GM18499 (cell line): Measurements from ENCODE around the gene TENM4.

Source experiments
- ATAC-seq: cut with Tn5 transposase; IDR thresholded peaks from one replicate; pipeline ENCODE4 v1.9.1; 2021; ENCODE audit warnings: moderate number of reproducible peaks; ENCODE audit not compliant: insufficient read depth, unreplicated experiment

TENM4 gene

GRCh38 chr11:79265756-79266322 lies 175.0 kb downstream of the TENM4 start:
- no peak for ATAC-seq

GRCh38 chr11:79264284-79264683 lies 176.5 kb downstream of the TENM4 start:
- no peak for ATAC-seq

- ATAC-seq, result no peak
These were observed 177.8 kb downstream of the TENM4 start for GRCh38 chr11:79263001-79263400.

GRCh38 chr11:79262221-79262620 lies 178.6 kb downstream of the TENM4 start:
- no peak for ATAC-seq

DNA sequence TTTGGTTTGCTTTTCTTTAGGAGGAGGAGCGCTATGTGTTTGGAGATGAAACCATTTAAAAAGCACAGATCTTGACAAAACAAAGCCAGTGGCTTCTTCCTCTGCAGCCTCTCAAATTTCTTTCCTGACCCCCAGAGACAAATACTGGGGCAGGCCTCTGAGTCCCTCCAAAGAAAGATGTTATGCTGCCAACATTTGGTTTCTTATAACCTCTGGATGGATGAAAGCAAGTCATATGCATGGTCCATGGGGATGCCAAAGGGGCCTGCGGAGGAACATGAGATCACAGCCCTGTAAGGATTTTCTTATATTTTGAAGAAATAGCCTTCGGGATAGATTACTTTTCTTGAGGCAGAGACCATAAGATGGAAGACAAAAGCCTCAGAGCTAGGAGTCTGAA lies 179.1 kb downstream of the TENM4 start:
- no peak for ATAC-seq

DNA sequence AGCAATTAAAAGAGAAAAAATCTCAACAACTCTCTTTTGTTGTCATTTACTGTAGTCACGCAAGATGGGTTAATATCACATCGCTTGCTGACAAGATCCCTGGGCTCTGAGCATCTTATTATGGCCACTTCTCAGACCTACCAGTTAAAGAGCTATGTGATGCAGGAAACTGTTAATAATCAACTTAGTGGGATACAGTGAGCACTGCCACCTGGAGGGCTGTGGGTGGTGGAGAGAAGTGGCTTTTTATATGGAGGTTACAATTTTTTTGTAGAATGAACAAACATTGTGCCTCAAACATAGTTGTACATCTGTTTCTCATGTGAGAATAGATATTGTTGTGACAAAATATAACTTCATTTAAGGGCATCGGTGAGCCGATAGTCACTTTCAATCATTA lies 181.0 kb downstream of the TENM4 start:
- no peak for ATAC-seq

DNA sequence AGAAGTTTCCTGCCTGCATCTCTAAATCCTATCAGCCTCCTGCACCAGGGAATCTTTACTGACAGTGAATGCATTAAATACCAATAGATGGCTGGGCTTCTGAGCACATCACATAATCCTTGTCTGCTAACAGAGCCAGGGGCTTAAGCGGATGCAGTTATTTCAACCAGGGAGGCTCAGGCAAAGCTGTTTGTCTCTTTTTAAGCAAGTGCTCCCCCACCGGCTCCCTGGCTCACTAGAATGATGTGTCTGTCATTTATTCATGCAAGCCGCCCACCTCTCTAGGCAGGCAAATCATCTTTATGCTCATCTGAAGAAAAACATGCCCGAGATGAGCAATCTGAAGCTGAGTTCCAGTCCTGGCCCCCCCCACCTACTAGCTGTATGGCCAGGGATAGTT lies 182.3 kb downstream of the TENM4 start:
- no peak for ATAC-seq

GRCh38 chr11:79255965-79256364 lies 184.9 kb downstream of the TENM4 start:
- ATAC-seq, result no peak

GRCh38 chr11:79253280-79253679 lies 187.6 kb downstream of the TENM4 start:
- ATAC-seq, result no peak

DNA sequence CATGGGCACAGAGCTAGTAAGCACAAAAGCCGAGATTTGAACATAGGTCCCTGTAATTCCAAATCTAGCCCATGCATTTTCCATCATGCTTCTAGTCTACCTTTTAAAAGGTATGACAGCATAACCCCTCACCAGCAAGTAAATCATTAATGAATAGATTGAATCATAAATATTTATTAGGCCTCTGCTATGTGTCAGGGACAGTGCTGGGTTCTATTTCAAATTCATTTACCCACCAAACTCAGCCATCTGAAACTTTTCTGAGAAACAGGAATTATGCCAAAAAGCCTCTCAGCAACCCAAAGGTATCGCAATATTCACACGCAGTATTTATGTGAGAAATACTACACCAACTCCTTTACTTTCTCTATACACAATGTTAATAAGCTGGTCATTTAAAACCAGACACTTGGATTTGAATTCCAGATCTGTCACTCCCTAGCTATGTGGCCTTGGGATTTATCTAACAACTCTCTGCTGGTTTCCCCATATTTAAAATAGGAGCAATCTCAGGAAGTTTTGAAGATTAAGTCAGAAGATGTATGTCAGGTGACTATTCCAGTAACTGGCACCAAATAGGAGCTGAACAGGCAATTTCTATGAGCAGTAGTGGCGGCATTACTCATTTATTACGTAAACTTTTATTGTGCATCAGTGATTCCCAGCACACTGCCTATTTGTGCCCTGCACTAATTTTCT lies 191.4 kb downstream of the TENM4 start:
- ATAC-seq, result no peak

DNA sequence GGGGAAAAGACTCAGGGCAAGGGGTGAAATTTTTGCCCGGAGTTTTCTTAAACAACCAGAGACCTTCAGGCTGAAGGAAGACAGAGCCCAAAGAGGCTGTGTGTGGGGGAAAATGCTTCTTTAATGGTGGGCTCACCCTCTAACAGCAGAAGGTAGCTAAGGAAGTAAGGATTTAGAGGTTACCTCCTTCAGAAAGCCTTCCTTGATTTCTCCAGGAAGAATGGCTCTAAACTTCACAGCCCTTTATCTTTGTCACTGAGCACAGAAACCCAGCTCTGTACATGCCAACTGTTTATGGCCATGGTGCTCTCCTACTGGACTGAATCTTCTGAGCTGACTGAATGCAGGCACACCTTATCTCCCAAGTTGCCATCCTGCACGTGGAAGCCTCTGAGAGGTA lies 196.0 kb downstream of the TENM4 start:
- ATAC-seq, result no peak

DNA sequence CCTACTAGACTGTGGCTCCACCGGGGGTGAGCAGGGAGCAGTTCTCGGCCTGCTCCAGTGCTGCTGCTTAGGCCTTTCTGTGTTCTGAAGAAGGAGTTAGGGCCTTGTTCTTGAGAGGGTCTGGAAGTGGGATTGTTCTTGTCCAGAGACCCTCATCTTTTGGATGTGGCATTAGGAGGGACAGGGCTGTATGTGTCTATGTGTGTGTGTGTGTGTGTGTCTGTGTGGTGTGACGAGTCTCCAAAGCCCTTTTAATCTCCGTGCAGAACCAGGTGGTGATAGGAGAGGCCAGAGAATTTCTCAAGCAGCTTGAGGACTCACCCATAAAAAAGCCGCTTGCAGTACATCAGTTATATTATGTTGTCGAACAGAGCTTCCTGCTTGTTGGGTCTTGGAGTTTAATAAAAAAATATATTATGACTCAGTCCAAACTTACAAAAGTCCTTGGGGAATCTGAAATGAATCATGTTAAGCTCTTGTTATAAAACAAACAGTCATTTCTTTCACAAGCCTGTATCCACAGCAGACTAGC lies 196.5 kb downstream of the TENM4 start:
- ATAC-seq, result no peak

DNA sequence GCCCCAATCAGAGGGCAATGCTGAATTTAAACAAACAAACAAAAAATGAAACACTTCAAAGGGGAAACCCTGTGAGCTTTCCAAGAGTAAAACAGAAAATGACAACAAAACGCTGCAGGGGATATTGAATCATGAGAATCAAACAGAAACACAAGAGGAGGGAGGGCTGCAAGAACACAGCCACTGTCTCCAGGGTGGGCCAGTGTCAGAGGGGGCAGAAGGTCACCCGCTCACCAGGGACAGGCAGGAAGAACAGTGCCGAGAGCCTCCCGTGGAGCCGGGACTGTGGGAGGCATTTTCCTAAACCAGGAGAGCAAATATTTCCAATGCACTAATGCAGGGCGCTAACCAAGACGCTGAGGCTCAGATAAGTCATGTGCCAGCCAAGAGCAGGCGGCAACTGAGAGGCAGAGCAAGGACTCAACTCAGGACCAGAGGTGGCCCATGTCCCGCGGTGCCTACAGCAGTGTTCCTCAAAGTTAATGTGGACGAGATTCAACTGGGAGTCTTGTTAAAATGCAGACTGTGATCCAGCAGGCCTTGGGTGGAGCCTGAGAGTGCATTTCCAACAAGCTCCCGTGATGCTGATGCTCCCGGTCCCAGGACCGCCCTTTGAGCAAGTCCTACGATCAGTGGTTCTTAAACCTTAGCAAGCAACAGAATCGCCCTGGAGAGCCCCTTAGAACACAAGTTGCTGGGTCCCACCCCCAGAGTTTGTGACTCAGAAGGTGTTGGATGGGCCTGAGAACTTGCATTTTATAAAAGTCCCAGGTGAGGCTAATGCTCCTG lies 197.2 kb downstream of the TENM4 start:
- ATAC-seq, result no peak

DNA sequence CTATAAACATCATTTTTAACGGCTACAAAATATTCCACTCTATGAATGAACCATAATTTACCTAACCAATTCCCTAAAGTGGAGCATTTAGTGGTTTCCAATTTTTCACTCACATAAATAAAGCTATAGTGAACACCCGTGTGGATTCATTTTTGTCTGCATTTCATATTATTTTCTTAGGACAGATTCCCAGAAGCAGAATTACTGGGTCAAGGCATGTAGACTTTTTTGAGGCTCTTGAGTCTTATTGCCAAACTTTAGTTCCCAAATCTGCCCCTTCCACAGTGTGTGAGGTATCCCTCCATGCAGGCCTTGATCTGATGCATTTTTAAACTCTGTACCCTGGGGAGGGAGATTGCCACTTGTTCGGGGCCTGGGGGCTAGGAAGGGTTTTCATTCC lies 198.2 kb downstream of the TENM4 start:
- no peak for ATAC-seq

- ATAC-seq, result no peak
These were observed 199.0 kb downstream of the TENM4 start for GRCh38 chr11:79241852-79242241.

GRCh38 chr11:79241205-79241851 lies 199.5 kb downstream of the TENM4 start:
- no peak for ATAC-seq

- no peak for ATAC-seq
These were observed 203.1 kb downstream of the TENM4 start for GRCh38 chr11:79237703-79238102.

GRCh38 chr11:79237091-79237490 lies 203.7 kb downstream of the TENM4 start:
- ATAC-seq, result no peak

GRCh38 chr11:79236541-79236971 lies 204.3 kb downstream of the TENM4 start:
- no peak for ATAC-seq

GRCh38 chr11:79235696-79236095 lies 205.1 kb downstream of the TENM4 start:
- no peak for ATAC-seq

- no peak for ATAC-seq
These were observed 208.5 kb downstream of the TENM4 start for GRCh38 chr11:79232346-79232745.
